ENCODE results near the gene FKBP10. TPM values are rescaled to one million over a fixed set of nuclear protein-coding genes. Genes with fewer than 3 reads are reported as not detected.

FKBP10 gene
- total and polyA plus RNA-seq, 9 of the 15 experiments (the other 6 are each of a cell fraction or from before 2014, with no cell fraction given): 0.03 to 3.0 (median 1.4) TPM; not detected in 1

- no peak overlapping the region for H2AFZ ChIP-seq (ENCODE audit: low read depth, low read length)
Measured at GRCh38 chr17:41772218-41772585, 40.6 kb upstream of the FKBP10 start.

GRCh38 chr17:41772586-41773189 is 40.1 kb upstream of the FKBP10 start:
- ATAC-seq (no peak), FAIRE-seq (no peak), DNase-seq (ENCODE audit: extremely low read depth in 1 of 4, low spot score in 3 of 4) (peak in 1 of 4 experiments; percentile 10)
- Histone ChIP-seq H3K4me3 (no peak overlapping the region), H3K4me2 (ENCODE audit: insufficient read depth, low read length) (no peak overlapping the region), H3K9me1 (ENCODE audit: control insufficient read depth, insufficient read depth, low read length) (peaks cover 3% of the 10 kb centered on the region), H3K27me3 (ENCODE audit: control insufficient read depth in 2 of 2, insufficient read depth in 2 of 2, low read length in 2 of 2) (no peaks in the 10 kb centered on the region), H3K79me2 (ENCODE audit: control insufficient read depth, insufficient read depth, low read length) (peaks cover 39% of the 10 kb centered on the region), H2AFZ (ENCODE audit: low read depth, low read length) (no peak overlapping the region), H3K9me3 (replicated peaks; ENCODE audit: control insufficient read depth, insufficient read depth, low read depth, low read length) (no peaks in the 10 kb centered on the region), H3K9ac (ENCODE audit: insufficient read depth in 1 of 2, low read depth in 2 of 2, low read length in 2 of 2) (0 out of 4 replicates have a peak overlapping the region, but pooled peaks of 1 of the 2 experiments have one; percentile 21), H3K36me3 (ENCODE audit: control insufficient read depth, insufficient read depth, low read length) (peaks cover 79% of the 10 kb centered on the region), H4K20me1 (replicated peaks; ENCODE audit: control insufficient read depth, insufficient read depth, low read length) (peaks cover 10% of the 10 kb centered on the region; the same call in 1 of the 2 replicates), H3K27ac (ENCODE audit: extremely low read depth, low read depth, low read length) (no peak overlapping the region), H3K4me1 (replicated peaks in 1 of 2; ENCODE audit: control insufficient read depth in 2 of 2, insufficient read depth in 2 of 2, low read length in 2 of 2) (peaks cover 0 to 28% of the 10 kb centered on the region in 2 experiments; a peak in 2 of 5 replicates)
- intact Hi-C loops (cut with micrococcal nuclease): no loop called here
- TF ChIP-seq RBM15 (IDR thresholded peaks at IDR 0.05; ENCODE audit: insufficient read depth, low read length): no peak
- BruUV-seq (replicated peaks): no TSS peak
- in situ Hi-C loops (cut with MboI): no loop called here
- POLR2A ChIA-PET: interaction anchor here (0.6 kb wide), 1 partner anchor 605 kb away, joined by 3 read pairs; no protein-coding TSS in a partner anchor
- CTCF ChIA-PET (ENCODE audit: low intra/inter-chr PET ratio): no interaction called here
- 97% methylated on average over 19 of the region's 19 CpGs for WGBS (ENCODE audit: insufficient coverage, low coverage, missing lambda C conversion rate)

More at GRCh38 chr17:41772218-41772585, 40.6 kb upstream of the FKBP10 start:
- BruUV-seq (replicated peaks): no TSS peak
- no peak for DNase-seq (ENCODE audit: extremely low read depth in 1 of 4, low spot score in 3 of 4)
- in situ Hi-C loops (cut with MboI) (no loop called here), intact Hi-C loops (cut with micrococcal nuclease) (no loop called here)
- Histone ChIP-seq H3K79me2 (ENCODE audit: control insufficient read depth, insufficient read depth, low read length) (peaks cover 34% of the 10 kb centered on the region), H4K20me1 (replicated peaks; ENCODE audit: control insufficient read depth, insufficient read depth, low read length) (peaks cover 10% of the 10 kb centered on the region; the same call in 1 of the 2 replicates), H3K4me3 (no peak overlapping the region), H3K36me3 (ENCODE audit: control insufficient read depth, insufficient read depth, low read length) (peaks cover 81% of the 10 kb centered on the region), H3K9me3 (replicated peaks; ENCODE audit: control insufficient read depth, insufficient read depth, low read depth, low read length) (no peaks in the 10 kb centered on the region), H3K27ac (ENCODE audit: extremely low read depth, low read depth, low read length) (no peak overlapping the region), H3K9me1 (ENCODE audit: control insufficient read depth, insufficient read depth, low read length) (peaks cover 3% of the 10 kb centered on the region), H3K4me1 (replicated peaks in 1 of 2; ENCODE audit: control insufficient read depth in 2 of 2, insufficient read depth in 2 of 2, low read length in 2 of 2) (peaks cover 0 to 28% of the 10 kb centered on the region in 2 experiments; a peak in 2 of 5 replicates), H3K4me2 (ENCODE audit: insufficient read depth, low read length) (no peak overlapping the region), H3K9ac (ENCODE audit: insufficient read depth in 1 of 2, low read depth in 2 of 2, low read length in 2 of 2) (no peak overlapping the region), H3K27me3 (ENCODE audit: control insufficient read depth in 2 of 2, insufficient read depth in 2 of 2, low read length in 2 of 2) (no peaks in the 10 kb centered on the region)
- POLR2A ChIA-PET: no interaction called here
- CTCF ChIA-PET (ENCODE audit: low intra/inter-chr PET ratio): no interaction called here
- TF ChIP-seq PPARD (CRISPR knock-in tag; IDR thresholded peaks at IDR 0.05): no peak
- no peak for TF ChIP-seq ZNF232 (CRISPR knock-in tag; IDR thresholded peaks at IDR 0.05)
- no peak for TF ChIP-seq MAX (CRISPR knock-in tag; IDR thresholded peaks at IDR 0.05)
- TF ChIP-seq KLF6 (CRISPR knock-in tag; IDR thresholded peaks at IDR 0.05; ENCODE audit: borderline replicate concordance): no peak
- WGBS (ENCODE audit: insufficient coverage, low coverage, missing lambda C conversion rate): 63% methylated on average over 1 of the region's 4 CpGs
- FAIRE-seq: no peak
- no peak for ATAC-seq

Measured in K562 (cell line).